ENCODE measurements around the gene FAM181B. TPM values are rescaled to one million over a fixed set of nuclear protein-coding genes. Genes with fewer than 3 reads are reported as not detected.

FAM181B gene
- 1 to 10 TPM; 1.7 to 1.9 TPM for total RNA-seq
- 1 to 10 TPM; 1.3 to 1.8 TPM for polyA plus RNA-seq
- long read RNA-seq, donor 1: 0 reads
- long read RNA-seq, donor 2, partial matches to known transcripts: 0 of 3 reads
- long read RNA-seq, donor 2, other reads (novel, unspliced or antisense): 0 of 3 reads

GRCh38 chr11:82733444-82734119 is at the start of gene FAM181B:
FAM181B (minus strand) TSS chr11:82733864; CDS start chr11:82733729, 135 bp downstream.
- Histone ChIP-seq H3K9me3 (ENCODE audit: control insufficient read depth, low read length) (no peaks in the 10 kb centered on the region), H3K27ac (ENCODE audit: low read depth in 1 of 2, low read length in 2 of 2) (no peak within 1 kb of the TSS), H3K36me3 (ENCODE audit: control insufficient read depth in 1 of 2, insufficient read depth in 2 of 2, low read length in 1 of 2) (no peaks in the 10 kb centered on the region), H3K4me3 (ENCODE audit: low read length in 2 of 2) (peak within 1 kb of the TSS; percentile 46 to 81), H3K4me1 (ENCODE audit: control insufficient read depth in 1 of 2, insufficient read depth in 2 of 2, low read length in 2 of 2) (peaks cover 0 to 3% of the 10 kb centered on the region in 2 donors), H3K27me3 (ENCODE audit: control insufficient read depth in 1 of 2, insufficient read depth in 2 of 2, low read length in 1 of 2) (no peaks in the 10 kb centered on the region)
- intact Hi-C loops (cut with DNase I): no loop called here
- DNase-seq (peak; percentile 76 to 90), ATAC-seq (ENCODE audit: low FRiP score) (peak; percentile 84)
- 1% methylated on average over 63 to 67 of the region's 67 CpGs for WGBS, 2 donors

GRCh38 chr11:82782825-82783374 is 49.2 kb upstream of the FAM181B start:
- WGBS, 2 donors: 87 to 89% methylated on average over 1 of the region's 1 CpG
- intact Hi-C loops (cut with DNase I): no loop called here
- H3K36me3 ChIP-seq (ENCODE audit: control insufficient read depth in 1 of 2, insufficient read depth in 2 of 2, low read length in 1 of 2): no peaks in the 10 kb centered on the region
- H3K9me3 ChIP-seq (ENCODE audit: control insufficient read depth, low read length): peaks cover 7% of the 10 kb centered on the region
- H3K27me3 ChIP-seq (ENCODE audit: control insufficient read depth in 1 of 2, insufficient read depth in 2 of 2, low read length in 1 of 2): no peaks in the 10 kb centered on the region
- H3K27ac ChIP-seq (ENCODE audit: low read depth in 1 of 2, low read length in 2 of 2): no peak overlapping the region
- H3K4me3 ChIP-seq (ENCODE audit: low read length in 2 of 2): no peak overlapping the region
- H3K4me1 ChIP-seq (ENCODE audit: control insufficient read depth in 1 of 2, insufficient read depth in 2 of 2, low read length in 2 of 2): no peaks in the 10 kb centered on the region
- ATAC-seq (ENCODE audit: low FRiP score): no peak
- no peak for DNase-seq

- Histone ChIP-seq H3K4me3 (ENCODE audit: low read length in 2 of 2) (no peak overlapping the region), H3K27ac (ENCODE audit: low read depth in 1 of 2, low read length in 2 of 2) (no peak overlapping the region), H3K9me3 (ENCODE audit: control insufficient read depth, low read length) (peaks cover 10% of the 10 kb centered on the region), H3K36me3 (ENCODE audit: control insufficient read depth in 1 of 2, insufficient read depth in 2 of 2, low read length in 1 of 2) (no peaks in the 10 kb centered on the region), H3K27me3 (ENCODE audit: control insufficient read depth in 1 of 2, insufficient read depth in 2 of 2, low read length in 1 of 2) (no peaks in the 10 kb centered on the region), H3K4me1 (ENCODE audit: control insufficient read depth in 1 of 2, insufficient read depth in 2 of 2, low read length in 2 of 2) (no peaks in the 10 kb centered on the region)
- ATAC-seq (ENCODE audit: low FRiP score) (no peak), DNase-seq (no peak)
- intact Hi-C loops (cut with DNase I): no loop called here
- 69 to 82% methylated on average over 1 of the region's 1 CpG for WGBS, 2 donors
These were observed 45.1 kb upstream of the FAM181B start for GRCh38 chr11:82778776-82779175.

GRCh38 chr11:82776377-82776776 is 42.7 kb upstream of the FAM181B start:
- no peaks in the 10 kb centered on the region for H3K36me3 ChIP-seq (ENCODE audit: control insufficient read depth in 1 of 2, insufficient read depth in 2 of 2, low read length in 1 of 2)

GRCh38 chr11:82775736-82776346 is 42.2 kb upstream of the FAM181B start:
- no peaks in the 10 kb centered on the region for H3K27me3 ChIP-seq (ENCODE audit: control insufficient read depth in 1 of 2, insufficient read depth in 2 of 2, low read length in 1 of 2)
- H3K36me3 ChIP-seq (ENCODE audit: control insufficient read depth in 1 of 2, insufficient read depth in 2 of 2, low read length in 1 of 2): no peaks in the 10 kb centered on the region
- H3K4me1 ChIP-seq (ENCODE audit: control insufficient read depth in 1 of 2, insufficient read depth in 2 of 2, low read length in 2 of 2): no peaks in the 10 kb centered on the region
- H3K4me3 ChIP-seq (ENCODE audit: low read length in 2 of 2): no peak overlapping the region
- intact Hi-C loops (cut with DNase I): no loop called here
- 35 to 37% methylated on average over 3 of the region's 3 CpGs for WGBS, 2 donors
- ATAC-seq (ENCODE audit: low FRiP score): no peak
- DNase-seq: no peak
- peaks cover 7% of the 10 kb centered on the region for H3K9me3 ChIP-seq (ENCODE audit: control insufficient read depth, low read length)
- H3K27ac ChIP-seq (ENCODE audit: low read depth in 1 of 2, low read length in 2 of 2): no peak overlapping the region

More at GRCh38 chr11:82776377-82776776, 42.7 kb upstream of the FAM181B start:
- WGBS, 2 donors: 85 to 88% methylated on average over 2 of the region's 2 CpGs
- Histone ChIP-seq H3K4me1 (ENCODE audit: control insufficient read depth in 1 of 2, insufficient read depth in 2 of 2, low read length in 2 of 2) (no peaks in the 10 kb centered on the region), H3K27me3 (ENCODE audit: control insufficient read depth in 1 of 2, insufficient read depth in 2 of 2, low read length in 1 of 2) (no peaks in the 10 kb centered on the region), H3K4me3 (ENCODE audit: low read length in 2 of 2) (no peak overlapping the region), H3K27ac (ENCODE audit: low read depth in 1 of 2, low read length in 2 of 2) (no peak overlapping the region), H3K9me3 (ENCODE audit: control insufficient read depth, low read length) (peaks cover 7% of the 10 kb centered on the region)
- intact Hi-C loops (cut with DNase I): no loop called here
- no peak for ATAC-seq (ENCODE audit: low FRiP score)
- no peak for DNase-seq

GRCh38 chr11:82775218-82775617 is 41.6 kb upstream of the FAM181B start:
- no peaks in the 10 kb centered on the region for H3K36me3 ChIP-seq (ENCODE audit: control insufficient read depth in 1 of 2, insufficient read depth in 2 of 2, low read length in 1 of 2)
- intact Hi-C loops (cut with DNase I): no loop called here
- WGBS, 2 donors: 79 to 88% methylated on average over 1 of the region's 1 CpG
- no peak for DNase-seq
- no peak overlapping the region for H3K27ac ChIP-seq (ENCODE audit: low read depth in 1 of 2, low read length in 2 of 2)
- H3K4me3 ChIP-seq (ENCODE audit: low read length in 2 of 2): no peak overlapping the region
- ATAC-seq (ENCODE audit: low FRiP score): no peak
- no peaks in the 10 kb centered on the region for H3K27me3 ChIP-seq (ENCODE audit: control insufficient read depth in 1 of 2, insufficient read depth in 2 of 2, low read length in 1 of 2)
- H3K9me3 ChIP-seq (ENCODE audit: control insufficient read depth, low read length): peaks cover 5% of the 10 kb centered on the region
- H3K4me1 ChIP-seq (ENCODE audit: control insufficient read depth in 1 of 2, insufficient read depth in 2 of 2, low read length in 2 of 2): no peaks in the 10 kb centered on the region

- intact Hi-C loops (cut with DNase I): no loop called here
- no peaks in the 10 kb centered on the region for H3K36me3 ChIP-seq (ENCODE audit: control insufficient read depth in 1 of 2, insufficient read depth in 2 of 2, low read length in 1 of 2)
- no peaks in the 10 kb centered on the region for H3K27me3 ChIP-seq (ENCODE audit: control insufficient read depth in 1 of 2, insufficient read depth in 2 of 2, low read length in 1 of 2)
- H3K4me1 ChIP-seq (ENCODE audit: control insufficient read depth in 1 of 2, insufficient read depth in 2 of 2, low read length in 2 of 2): no peaks in the 10 kb centered on the region
- no peak for DNase-seq
- no peak overlapping the region for H3K27ac ChIP-seq (ENCODE audit: low read depth in 1 of 2, low read length in 2 of 2)
- 68 to 76% methylated on average over 4 of the region's 4 CpGs for WGBS, 2 donors
- H3K9me3 ChIP-seq (ENCODE audit: control insufficient read depth, low read length): peaks cover 3% of the 10 kb centered on the region
- ATAC-seq (ENCODE audit: low FRiP score): no peak
- H3K4me3 ChIP-seq (ENCODE audit: low read length in 2 of 2): no peak overlapping the region
These were observed 38.1 kb upstream of the FAM181B start for GRCh38 chr11:82771781-82772180.

- Histone ChIP-seq H3K27ac (ENCODE audit: low read depth in 1 of 2, low read length in 2 of 2) (no peak overlapping the region), H3K9me3 (ENCODE audit: control insufficient read depth, low read length) (no peaks in the 10 kb centered on the region), H3K27me3 (ENCODE audit: control insufficient read depth in 1 of 2, insufficient read depth in 2 of 2, low read length in 1 of 2) (no peaks in the 10 kb centered on the region), H3K36me3 (ENCODE audit: control insufficient read depth in 1 of 2, insufficient read depth in 2 of 2, low read length in 1 of 2) (no peaks in the 10 kb centered on the region), H3K4me3 (ENCODE audit: low read length in 2 of 2) (no peak overlapping the region), H3K4me1 (ENCODE audit: control insufficient read depth in 1 of 2, insufficient read depth in 2 of 2, low read length in 2 of 2) (no peaks in the 10 kb centered on the region)
- no peak for ATAC-seq (ENCODE audit: low FRiP score)
- no peak for DNase-seq
- 62 to 71% methylated on average over 1 of the region's 1 CpG for WGBS, 2 donors
- intact Hi-C loops (cut with DNase I): no loop called here
These were observed 33.5 kb upstream of the FAM181B start for GRCh38 chr11:82767123-82767522.

Data from aorta (tissue), 5 donors.